Measurements from ENCODE around the gene DNM1L. TPM values are rescaled to one million over a fixed set of nuclear protein-coding genes. Genes with fewer than 3 reads are reported as not detected.

The DNM1L gene
- total and polyA plus RNA-seq, 8 donors = 12.2 to 27.8 (median 16.4) TPM

DNA sequence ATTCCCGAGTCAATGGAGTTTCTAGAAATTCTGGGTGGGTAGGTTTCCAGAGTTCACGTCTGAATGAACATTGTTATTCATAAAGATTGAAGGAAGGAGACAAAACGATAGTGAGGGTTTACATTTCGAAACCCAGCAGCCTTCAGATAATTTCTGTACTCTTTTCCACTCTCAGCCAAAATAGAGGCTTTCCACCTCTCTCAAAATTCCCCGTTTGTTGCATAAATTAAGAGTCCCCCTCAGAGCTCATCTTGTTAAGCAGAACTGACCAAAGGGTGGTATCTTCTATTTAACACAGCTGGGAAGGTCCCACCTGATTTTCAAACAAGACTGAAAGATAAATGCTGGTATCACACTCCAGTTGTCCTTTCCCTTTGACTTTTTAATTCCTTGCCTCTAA, 98.1 kb downstream of the DNM1L start:
- Histone ChIP-seq H3K4me1 (no peaks in the 10 kb centered on the region), H3K9me3 (no peaks in the 10 kb centered on the region), H3K27me3 (no peaks in the 10 kb centered on the region), H3K4me3 (no peak overlapping the region), H3K36me3 (no peaks in the 10 kb centered on the region), H3K27ac (no peak overlapping the region)
- TF ChIP-seq, protein P1, sequence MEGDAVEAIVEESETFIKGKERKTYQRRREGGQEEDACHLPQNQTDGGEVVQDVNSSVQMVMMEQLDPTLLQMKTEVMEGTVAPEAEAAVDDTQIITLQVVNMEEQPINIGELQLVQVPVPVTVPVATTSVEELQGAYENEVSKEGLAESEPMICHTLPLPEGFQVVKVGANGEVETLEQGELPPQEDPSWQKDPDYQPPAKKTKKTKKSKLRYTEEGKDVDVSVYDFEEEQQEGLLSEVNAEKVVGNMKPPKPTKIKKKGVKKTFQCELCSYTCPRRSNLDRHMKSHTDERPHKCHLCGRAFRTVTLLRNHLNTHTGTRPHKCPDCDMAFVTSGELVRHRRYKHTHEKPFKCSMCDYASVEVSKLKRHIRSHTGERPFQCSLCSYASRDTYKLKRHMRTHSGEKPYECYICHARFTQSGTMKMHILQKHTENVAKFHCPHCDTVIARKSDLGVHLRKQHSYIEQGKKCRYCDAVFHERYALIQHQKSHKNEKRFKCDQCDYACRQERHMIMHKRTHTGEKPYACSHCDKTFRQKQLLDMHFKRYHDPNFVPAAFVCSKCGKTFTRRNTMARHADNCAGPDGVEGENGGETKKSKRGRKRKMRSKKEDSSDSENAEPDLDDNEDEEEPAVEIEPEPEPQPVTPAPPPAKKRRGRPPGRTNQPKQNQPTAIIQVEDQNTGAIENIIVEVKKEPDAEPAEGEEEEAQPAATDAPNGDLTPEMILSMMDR (IDR thresholded peaks at IDR 0.05) = no peak
- FAIRE-seq (no peak), ATAC-seq (no peak), DNase-seq (no peak)
- 25 to 44% methylated on average over 5 of the region's 5 CpGs for WGBS, 2 donors
- intact Hi-C loops (cut with DNase I) = no loop called here

DNA sequence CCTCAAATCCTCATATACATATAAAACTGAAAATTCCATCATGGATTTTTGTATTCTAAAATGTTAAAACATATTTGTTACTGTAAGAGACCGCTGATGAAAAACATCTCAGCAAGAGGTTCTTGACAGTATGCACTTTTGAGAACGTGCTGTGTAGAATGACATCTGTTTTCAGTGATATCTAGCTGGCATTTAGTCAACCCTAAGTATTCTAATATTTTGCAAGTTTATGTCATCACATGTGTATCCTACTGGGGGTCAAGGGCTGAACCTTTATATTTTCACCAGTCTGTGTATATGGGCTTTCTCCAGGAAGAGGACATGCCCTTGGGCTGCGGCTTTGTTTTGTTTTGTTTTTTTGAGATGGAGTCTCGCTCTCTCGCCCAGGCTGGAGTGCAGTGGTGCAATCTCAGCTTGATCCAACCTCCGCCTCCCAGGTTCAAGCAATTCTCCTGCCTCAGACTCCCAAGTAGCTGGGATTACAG, 98.6 kb downstream of the DNM1L start:
- FAIRE-seq (no peak), ATAC-seq (no peak), DNase-seq (no peak)
- Histone ChIP-seq H3K9me3 (no peaks in the 10 kb centered on the region), H3K4me1 (no peaks in the 10 kb centered on the region), H3K4me3 (no peak overlapping the region), H3K27me3 (no peaks in the 10 kb centered on the region), H3K36me3 (no peaks in the 10 kb centered on the region), H3K27ac (no peak overlapping the region)
- TF ChIP-seq, protein P1 (IDR thresholded peaks at IDR 0.05) = no peak
- intact Hi-C loops (cut with DNase I) = no loop called here
- 64 to 74% methylated on average over 6 of the region's 6 CpGs for WGBS, 2 donors

DNA sequence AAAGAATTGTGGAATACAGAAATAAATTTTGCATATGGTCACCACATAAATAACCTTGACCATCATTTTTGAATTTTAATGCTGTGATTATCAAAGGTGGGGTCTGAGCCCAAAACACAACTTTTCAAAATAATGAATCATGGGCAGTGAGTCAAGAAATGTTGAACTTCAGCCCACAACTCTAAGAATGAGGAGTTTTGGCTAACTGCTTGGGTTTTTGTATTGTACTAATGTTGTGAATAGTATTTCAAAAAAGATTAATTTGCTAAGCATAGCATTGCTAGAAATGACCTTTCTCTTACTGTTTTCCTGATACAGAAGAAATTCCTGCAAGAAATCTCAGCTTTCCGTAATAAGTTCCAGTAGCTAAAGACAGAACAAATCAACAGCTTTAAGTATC, 101.0 kb downstream of the DNM1L start:
- TF ChIP-seq, protein P1 (IDR thresholded peaks at IDR 0.05) = no peak
- intact Hi-C loops (cut with DNase I) = no loop called here
- no peak for ATAC-seq
- Histone ChIP-seq H3K4me3 (no peak overlapping the region), H3K4me1 (no peaks in the 10 kb centered on the region), H3K36me3 (no peaks in the 10 kb centered on the region), H3K9me3 (no peaks in the 10 kb centered on the region), H3K27me3 (no peaks in the 10 kb centered on the region), H3K27ac (no peak overlapping the region)
- no peak for FAIRE-seq
- DNase-seq = no peak
- WGBS, 2 donors = 65 to 70% methylated on average over 1 of the region's 1 CpG

DNA sequence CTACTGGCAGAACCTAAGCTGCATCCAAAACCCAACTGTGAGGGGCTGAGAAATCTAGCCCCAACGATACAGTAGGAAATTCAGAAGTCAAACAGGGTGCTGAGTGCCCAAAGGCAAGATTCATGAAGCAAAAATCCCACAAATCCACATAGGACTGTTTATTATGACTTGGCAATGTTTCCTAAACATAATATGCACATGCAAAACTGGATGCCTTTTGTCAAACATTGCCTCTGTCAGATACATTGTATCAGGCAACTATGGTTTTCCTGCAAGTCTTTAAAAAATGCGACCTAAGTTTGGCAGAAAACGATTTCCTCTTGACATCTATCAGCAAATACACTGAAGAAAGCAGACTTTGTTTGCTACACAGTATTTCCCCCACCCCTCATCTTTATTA, 103.9 kb downstream of the DNM1L start:
- no peaks in the 10 kb centered on the region for H3K4me1 ChIP-seq
- intact Hi-C loops (cut with DNase I) = no loop called here
- TF ChIP-seq, protein P1 (IDR thresholded peaks at IDR 0.05) = no peak
- no peak for ATAC-seq
- H3K27ac ChIP-seq = no peak overlapping the region
- no peak overlapping the region for H3K4me3 ChIP-seq
- no peaks in the 10 kb centered on the region for H3K36me3 ChIP-seq
- 57% methylated on average over 3 of the region's 3 CpGs for WGBS, 2 donors
- no peaks in the 10 kb centered on the region for H3K27me3 ChIP-seq
- no peaks in the 10 kb centered on the region for H3K9me3 ChIP-seq
- no peak for DNase-seq
- no peak for FAIRE-seq

DNA sequence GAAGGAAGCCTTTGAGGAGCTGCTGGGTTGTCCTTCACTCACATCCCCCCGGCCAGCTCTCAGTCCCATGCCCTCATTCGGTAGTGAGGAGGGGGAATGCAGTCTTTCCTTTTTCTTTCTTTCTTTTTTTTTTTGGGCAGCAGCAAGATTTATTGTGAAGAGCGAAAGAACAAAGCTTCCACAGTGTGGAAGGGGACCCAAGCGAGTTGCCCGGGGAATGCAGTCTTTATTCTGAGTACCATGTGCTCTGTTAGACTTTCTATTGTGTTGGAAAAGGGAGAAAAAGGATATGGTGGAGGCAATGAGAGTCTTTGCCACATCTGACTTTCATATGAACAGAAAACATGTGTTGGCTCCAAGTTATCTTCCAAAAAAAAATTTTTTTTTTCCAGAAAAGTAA, 106.5 kb downstream of the DNM1L start:
- TF ChIP-seq, protein P1 (IDR thresholded peaks at IDR 0.05) = no peak
- no peak overlapping the region for H3K27ac ChIP-seq
- FAIRE-seq = no peak
- no peak for ATAC-seq
- no peak overlapping the region for H3K4me3 ChIP-seq
- H3K36me3 ChIP-seq = no peaks in the 10 kb centered on the region
- DNase-seq = no peak
- H3K9me3 ChIP-seq = no peaks in the 10 kb centered on the region
- no peaks in the 10 kb centered on the region for H3K4me1 ChIP-seq
- intact Hi-C loops (cut with DNase I) = no loop called here
- WGBS, 2 donors = 90 to 91% methylated on average over 5 of the region's 5 CpGs
- no peaks in the 10 kb centered on the region for H3K27me3 ChIP-seq

Data from pancreas (tissue), 10 donors.